GM19193 (cell line): ENCODE measurements around the gene YWHAQ.

Experiments
- POLR2A ChIP-seq: IDR thresholded peaks from 4 replicates; pipeline ENCODE4 v1.6.1; 2011; ENCODE audit not compliant: insufficient read depth, insufficient read length; ENCODE audit errors: extremely low read depth

The YWHAQ gene

DNA sequence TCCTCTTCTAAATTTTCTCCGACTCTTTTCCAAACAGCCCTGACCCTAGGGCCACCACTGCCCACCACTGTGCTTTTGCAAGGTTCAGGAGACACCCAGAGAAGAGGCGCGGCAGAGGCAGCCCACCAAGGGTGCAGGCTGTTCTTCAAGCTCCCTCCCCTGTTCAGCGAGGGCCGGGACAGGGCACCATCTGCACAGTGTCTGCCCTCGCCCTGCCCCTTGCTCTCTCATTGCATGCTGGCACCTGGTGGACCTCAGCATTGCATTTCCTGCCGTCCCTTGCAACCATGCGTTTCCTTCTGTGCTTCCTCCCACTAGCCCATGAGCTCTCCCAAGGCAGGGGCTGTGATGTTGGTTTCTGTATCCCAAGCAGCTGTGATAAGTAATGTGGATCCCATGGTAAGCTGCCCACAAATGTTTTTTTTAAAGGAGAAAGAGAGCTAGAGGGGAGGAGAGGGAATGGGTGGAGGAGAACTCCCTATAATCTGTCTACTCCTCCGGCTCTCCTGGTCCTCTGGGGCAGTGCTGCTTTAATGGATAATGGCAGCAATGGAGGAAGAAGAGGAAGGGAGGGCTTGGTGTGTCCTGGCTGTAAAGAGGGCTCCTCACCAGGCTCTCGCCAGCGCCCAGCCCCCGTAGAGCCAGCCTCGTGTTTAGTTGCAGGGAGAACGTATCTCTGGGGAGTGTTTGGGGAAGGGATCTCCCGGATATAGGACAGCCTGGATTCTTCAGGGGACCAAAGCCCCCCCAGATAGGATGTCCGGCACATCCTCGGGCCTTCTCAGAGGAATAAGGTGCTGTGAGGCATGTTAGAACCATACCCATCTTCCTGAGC is 15.6 kb upstream of the YWHAQ start:
- TF ChIP-seq POLR2A, result no peak

- TF ChIP-seq POLR2A, result no peak
Observed at GRCh38 chr2:9644603-9645002, 13.8 kb upstream of the YWHAQ start.

DNA sequence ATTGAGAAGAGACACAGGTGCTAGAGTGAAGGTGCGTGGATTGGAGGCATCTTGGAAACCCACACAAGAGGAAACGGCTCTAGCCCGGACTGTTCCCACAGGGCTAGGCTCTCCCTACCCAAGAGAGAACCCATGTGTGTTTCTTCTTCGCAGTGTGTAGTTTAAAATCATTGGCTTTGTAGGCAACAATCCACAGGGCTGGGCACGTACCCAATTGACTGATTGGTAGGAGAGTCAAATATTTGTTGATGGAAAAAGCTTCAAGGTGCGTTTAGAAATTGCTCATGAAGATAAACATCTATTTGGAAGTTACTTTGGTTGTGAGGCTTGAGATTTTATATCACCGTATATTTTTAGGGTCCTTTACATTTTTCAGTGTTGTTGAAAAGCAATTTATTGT is 13.2 kb upstream of the YWHAQ start:
- no peak for TF ChIP-seq POLR2A

- no peak for TF ChIP-seq POLR2A
Observed at GRCh38 chr2:9641641-9642040, 10.8 kb upstream of the YWHAQ start.

DNA sequence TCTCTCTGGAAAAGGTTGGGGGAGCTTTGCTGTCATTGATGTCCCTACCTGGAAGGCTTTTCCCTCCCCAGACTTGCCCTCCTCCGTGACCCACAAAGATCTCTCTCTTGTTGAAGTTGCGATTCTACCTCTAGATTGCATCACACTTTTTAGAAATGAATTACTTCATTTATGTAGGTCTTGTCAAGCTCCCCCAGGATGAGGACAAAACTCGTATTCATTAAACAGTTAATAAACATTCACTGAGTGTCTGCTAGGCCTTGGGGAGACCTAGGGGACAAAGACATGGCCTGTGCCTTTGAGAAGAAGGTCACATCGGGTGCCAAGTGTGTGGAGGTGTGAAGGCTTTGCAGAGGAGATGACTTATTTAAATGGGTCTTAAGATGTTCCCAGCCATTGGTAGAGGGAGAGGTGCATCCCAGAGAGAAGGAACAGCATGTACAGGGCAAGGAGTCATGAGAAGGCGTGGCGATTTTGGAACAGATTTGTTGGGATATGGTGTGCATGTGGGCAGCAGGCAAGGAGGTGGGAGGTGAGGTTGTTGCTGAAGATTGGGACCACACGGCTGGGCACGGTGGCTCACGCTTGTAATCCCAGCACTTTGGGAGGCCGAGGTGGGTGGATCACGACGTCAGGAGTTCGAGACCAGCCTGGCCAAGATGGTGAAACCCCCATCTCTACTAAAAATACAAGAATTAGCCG is 9.8 kb upstream of the YWHAQ start:
- TF ChIP-seq POLR2A, result no peak

- no peak for TF ChIP-seq POLR2A
Observed at GRCh38 chr2:9639740-9640343, 9.0 kb upstream of the YWHAQ start.

DNA sequence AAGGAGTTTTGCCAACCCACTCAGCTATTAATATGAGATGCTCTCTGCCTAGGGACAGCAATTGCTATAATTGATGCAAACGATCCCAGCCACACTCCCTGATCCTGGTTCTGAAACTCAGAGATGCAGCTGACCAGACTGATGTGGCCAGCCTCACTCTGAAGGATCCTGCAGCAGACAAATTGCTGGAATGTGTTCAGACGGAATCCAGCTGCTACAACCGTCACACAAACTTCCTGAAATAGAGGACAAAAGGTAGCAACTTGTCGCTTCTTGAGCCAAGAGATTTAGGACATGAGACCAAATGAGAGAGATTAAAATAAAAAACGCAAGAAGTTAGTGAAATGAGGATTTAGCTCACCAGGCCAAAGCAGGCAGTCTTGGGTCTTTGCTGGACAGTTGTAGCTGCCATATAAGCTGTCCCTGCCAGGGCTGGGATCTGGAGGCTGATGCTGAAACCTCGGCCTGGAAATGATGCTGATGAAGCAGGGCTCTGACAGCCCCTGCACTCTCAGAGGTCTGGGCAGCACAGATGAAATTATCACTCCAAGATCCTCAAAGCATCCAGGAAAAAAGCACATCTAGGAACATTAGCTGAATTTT is 8.3 kb upstream of the YWHAQ start:
- TF ChIP-seq POLR2A, result no peak

DNA sequence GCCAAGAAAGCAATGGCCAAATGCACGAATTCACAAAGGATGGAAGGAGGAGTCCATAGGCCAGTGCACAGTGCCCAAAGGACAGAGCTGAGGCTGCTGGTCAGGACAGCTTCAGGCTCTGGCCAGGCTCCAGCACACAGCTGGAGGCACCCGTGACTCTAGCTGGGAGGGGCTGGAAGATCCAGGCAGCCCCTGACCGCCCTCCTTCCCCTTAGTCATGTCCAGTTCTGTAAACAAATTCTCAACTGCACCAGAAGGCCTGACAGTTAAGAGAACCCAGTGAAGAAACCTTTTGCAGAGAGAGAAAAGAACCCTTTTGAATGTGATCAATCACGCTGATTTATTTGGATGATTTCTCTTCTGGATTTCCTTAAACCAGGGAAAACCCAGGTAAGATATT is 7.7 kb upstream of the YWHAQ start:
- no peak for TF ChIP-seq POLR2A

GRCh38 chr2:9637330-9637729 is 6.5 kb upstream of the YWHAQ start:
- TF ChIP-seq POLR2A, result no peak

- TF ChIP-seq POLR2A, result no peak
Observed at GRCh38 chr2:9634133-9634532, 3.3 kb upstream of the YWHAQ start.

DNA sequence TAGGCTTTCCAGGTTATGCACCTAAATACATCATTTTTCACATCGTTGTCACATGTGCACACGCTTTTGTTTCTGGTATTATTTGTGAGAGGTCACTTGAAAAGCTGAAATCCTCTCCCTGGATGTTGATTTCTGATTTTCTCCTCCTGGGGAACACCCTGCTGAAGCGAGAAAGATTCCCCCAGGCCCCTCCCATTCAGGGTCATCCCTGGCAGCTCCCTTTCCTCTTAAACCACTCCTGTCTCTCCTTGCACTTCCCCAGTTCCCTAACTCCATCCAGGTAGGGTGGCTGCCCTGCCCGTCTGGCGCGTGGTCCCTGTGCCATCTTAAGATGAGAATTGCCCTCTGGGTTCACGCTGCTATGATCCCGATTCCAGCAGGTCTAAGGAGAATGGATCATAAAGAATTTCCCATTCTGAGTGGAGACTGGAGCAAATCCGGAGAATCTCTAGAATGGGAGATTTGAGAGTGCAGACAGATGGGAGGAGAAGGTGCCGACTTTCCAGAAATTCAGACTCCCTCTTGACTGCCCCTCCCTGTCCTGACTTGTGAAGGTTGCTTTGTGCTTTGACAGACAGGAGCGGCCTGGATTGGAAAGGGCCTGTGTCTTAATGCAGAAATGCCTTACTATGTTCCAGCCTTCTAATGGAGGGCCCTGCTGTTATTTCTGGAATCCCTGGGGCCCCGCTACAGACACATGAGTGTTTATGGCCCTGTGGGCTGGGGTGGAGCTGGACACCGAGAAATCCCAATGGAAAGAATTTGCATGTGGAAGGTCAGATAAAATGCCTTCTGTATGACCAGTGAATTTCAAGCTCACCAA is 1.3 kb upstream of the YWHAQ start:
- TF ChIP-seq POLR2A, result no peak

DNA sequence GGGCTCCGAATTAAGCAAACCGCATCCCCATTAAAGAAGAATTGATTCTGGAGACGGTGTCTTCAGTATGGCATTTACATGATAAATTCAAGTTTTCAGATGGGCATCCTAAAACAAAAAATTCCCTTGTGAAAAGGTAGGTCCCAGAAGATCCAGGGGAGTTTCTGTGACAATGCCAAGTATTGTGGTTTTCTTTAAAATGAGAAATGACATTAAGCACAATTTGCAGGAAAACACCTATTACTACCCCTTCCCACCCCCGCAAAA is 689 bp upstream of the YWHAQ start:
- TF ChIP-seq POLR2A, result no peak

- no peak for TF ChIP-seq POLR2A
Observed at GRCh38 chr2:9630117-9630735, 571 bp downstream of the YWHAQ start.
